ENCODE results near the gene HDX.

DNA sequence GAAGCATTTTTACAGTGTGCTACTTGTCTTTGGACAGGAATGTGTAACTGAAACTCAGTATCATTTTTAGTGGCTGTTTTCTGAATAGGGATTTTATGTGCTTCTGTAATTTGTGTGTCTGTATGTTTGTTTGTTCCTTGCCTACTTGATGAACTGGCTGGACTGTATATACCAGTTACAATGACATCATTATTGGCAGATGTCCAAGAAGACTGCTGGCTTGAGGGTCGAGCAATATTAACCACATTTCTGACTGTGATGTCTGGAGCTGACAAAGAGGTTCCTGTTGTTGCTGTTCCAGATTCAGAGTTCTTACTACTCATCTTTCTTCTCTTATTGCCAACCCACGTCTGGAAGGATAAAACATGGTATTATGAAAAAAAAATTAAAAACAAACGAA, 33.0 kb downstream of the HDX start:
- TF ChIP-seq EZH2phosphoT487 (IDR thresholded peaks at IDR 0.05; ENCODE audit: borderline replicate concordance, low read depth) (no peak), CTCF (IDR thresholded peaks at IDR 0.05) (no peak), RXRA (IDR thresholded peaks at IDR 0.05; ENCODE audit: borderline replicate concordance, low read depth) (no peak), USF2 (IDR thresholded peaks at IDR 0.05; ENCODE audit: borderline replicate concordance, low read depth, low read length) (no peak), SMC3 (IDR thresholded peaks at IDR 0.05; ENCODE audit: low read depth, low read length) (no peak), YY1 (IDR thresholded peaks at IDR 0.05; ENCODE audit: low read depth) (no peak)
- TF ChIP-seq, protein P1, sequence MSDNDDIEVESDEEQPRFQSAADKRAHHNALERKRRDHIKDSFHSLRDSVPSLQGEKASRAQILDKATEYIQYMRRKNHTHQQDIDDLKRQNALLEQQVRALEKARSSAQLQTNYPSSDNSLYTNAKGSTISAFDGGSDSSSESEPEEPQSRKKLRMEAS (IDR thresholded peaks at IDR 0.05; ENCODE audit: low read depth), result no peak
